Transverse colon (tissue), 4 donors: ENCODE results near the gene EEFSEC.

Experiments used
- POLR2A ChIP-seq: fragments of 450-650 bp; IDR thresholded peaks from one replicate; pipeline ENCODE4 v1.6.1; 2016; ENCODE audit warnings: antibody characterized with exemption, mild to moderate bottlenecking, moderate library complexity
- POLR2AphosphoS5 ChIP-seq, 3 donors: sonication (generic); formaldehyde crosslinking; IDR thresholded peaks; one replicate each; pipeline ENCODE4 v1.6.1; 2016; ENCODE audit warnings: antibody characterized with exemption in 3 of 3
- TF ChIP-seq, protein P1 (sequence below), 5 experiments: fragments of 200-600 bp in 3 of 5; fragments of 450-650 bp in 2 of 5; sonication (generic) in 3 of 5; IDR thresholded peaks; 1 replicate in 2 of 5; 2 replicates in 3 of 5; pipeline ENCODE4 v1.5.1; 2016 to 2017; ENCODE audit warnings: antibody characterized with exemption in 5 of 5, inconsistent platforms in 3 of 5, mild to moderate bottlenecking in 2 of 5, moderate library complexity in 1 of 5

DNA sequence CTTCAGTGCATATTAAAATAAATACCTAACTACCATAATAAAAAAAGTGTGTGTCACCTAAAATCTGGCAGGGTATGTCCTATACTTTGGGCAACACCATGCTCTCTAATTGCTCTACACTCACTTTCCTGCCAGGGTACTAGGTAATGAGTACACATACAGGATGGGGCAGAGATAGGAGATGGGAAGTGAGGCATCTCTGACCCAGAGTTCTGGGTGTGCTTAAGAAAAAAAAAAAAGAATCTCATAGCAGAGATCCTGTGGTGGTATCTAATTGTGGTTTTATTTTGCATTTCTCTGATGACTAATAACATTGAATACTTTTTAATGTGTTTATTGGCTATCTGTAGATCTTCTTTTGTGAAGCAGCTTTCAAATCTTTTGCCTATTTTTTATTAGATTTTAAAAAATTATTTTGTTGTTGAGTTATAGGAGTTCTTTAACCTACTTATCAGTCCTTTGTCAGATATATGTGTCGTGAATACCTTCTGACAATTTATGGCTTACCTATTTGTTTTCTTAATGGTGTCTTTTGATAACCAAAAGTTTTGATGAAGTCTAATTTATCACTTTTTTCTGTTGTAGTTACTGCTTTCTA, 48.0 kb downstream of the EEFSEC start:
- TF ChIP-seq POLR2A (no peak), POLR2AphosphoS5 (IDR thresholded peaks at IDR 0.05) (no peak)
- TF ChIP-seq, protein P1, sequence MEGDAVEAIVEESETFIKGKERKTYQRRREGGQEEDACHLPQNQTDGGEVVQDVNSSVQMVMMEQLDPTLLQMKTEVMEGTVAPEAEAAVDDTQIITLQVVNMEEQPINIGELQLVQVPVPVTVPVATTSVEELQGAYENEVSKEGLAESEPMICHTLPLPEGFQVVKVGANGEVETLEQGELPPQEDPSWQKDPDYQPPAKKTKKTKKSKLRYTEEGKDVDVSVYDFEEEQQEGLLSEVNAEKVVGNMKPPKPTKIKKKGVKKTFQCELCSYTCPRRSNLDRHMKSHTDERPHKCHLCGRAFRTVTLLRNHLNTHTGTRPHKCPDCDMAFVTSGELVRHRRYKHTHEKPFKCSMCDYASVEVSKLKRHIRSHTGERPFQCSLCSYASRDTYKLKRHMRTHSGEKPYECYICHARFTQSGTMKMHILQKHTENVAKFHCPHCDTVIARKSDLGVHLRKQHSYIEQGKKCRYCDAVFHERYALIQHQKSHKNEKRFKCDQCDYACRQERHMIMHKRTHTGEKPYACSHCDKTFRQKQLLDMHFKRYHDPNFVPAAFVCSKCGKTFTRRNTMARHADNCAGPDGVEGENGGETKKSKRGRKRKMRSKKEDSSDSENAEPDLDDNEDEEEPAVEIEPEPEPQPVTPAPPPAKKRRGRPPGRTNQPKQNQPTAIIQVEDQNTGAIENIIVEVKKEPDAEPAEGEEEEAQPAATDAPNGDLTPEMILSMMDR (IDR thresholded peaks at IDR 0.05): no peak
